ENCODE data around the gene LIM2. TPM values are rescaled to one million over a fixed set of nuclear protein-coding genes. Genes with fewer than 3 reads are reported as not detected.

LIM2 gene
- total RNA-seq, 4 donors from 2014 or later = not detected

GRCh38 chr19:51361239-51361638, 26.5 kb downstream of the LIM2 start:
- DNase-seq = no peak
- TF ChIP-seq CTCF (IDR thresholded peaks at IDR 0.05 in 4 of 5, conservative IDR thresholded peaks at IDR 0.05 in 1 of 5) = no peak
- no peak for TF ChIP-seq POLR2A (IDR thresholded peaks at IDR 0.05)
- Histone ChIP-seq H3K27me3 (no peaks in the 10 kb centered on the region), H3K36me3 (no peaks in the 10 kb centered on the region), H3K27ac (peak overlapping the region in 1 of 4 donors; percentile 1), H3K4me3 (no peak overlapping the region), H3K4me1 (peaks cover 13 to 19% of the 10 kb centered on the region in 2 donors), H3K9me3 (no peaks in the 10 kb centered on the region)
- no peak for ATAC-seq
- intact Hi-C loops (cut with DNase I; ENCODE audit: low total_unique reads) = loop anchor here (10.0 kb wide), 1 partner anchor 324 kb away; no protein-coding TSS in a partner anchor
- in situ Hi-C loops (cut with MboI; ENCODE audit: low sequenced_read_pairs in 4 of 4) = no loop called here

GRCh38 chr19:51359294-51359693, 28.5 kb downstream of the LIM2 start:
- DNase-seq = no peak
- Histone ChIP-seq H3K27ac (peak overlapping the region in 2 of 4 donors; percentile 7 to 15), H3K9me3 (no peaks in the 10 kb centered on the region), H3K4me3 (no peak overlapping the region), H3K4me1 (peaks cover 6 to 7% of the 10 kb centered on the region in 2 donors), H3K36me3 (no peaks in the 10 kb centered on the region), H3K27me3 (no peaks in the 10 kb centered on the region)
- intact Hi-C loops (cut with DNase I; ENCODE audit: low total_unique reads) = no loop called here
- TF ChIP-seq POLR2A (IDR thresholded peaks at IDR 0.05) = no peak
- TF ChIP-seq CTCF (IDR thresholded peaks at IDR 0.05 in 4 of 5, conservative IDR thresholded peaks at IDR 0.05 in 1 of 5) = no peak
- no peak for ATAC-seq
- in situ Hi-C loops (cut with MboI; ENCODE audit: low sequenced_read_pairs in 4 of 4) = no loop called here

DNA sequence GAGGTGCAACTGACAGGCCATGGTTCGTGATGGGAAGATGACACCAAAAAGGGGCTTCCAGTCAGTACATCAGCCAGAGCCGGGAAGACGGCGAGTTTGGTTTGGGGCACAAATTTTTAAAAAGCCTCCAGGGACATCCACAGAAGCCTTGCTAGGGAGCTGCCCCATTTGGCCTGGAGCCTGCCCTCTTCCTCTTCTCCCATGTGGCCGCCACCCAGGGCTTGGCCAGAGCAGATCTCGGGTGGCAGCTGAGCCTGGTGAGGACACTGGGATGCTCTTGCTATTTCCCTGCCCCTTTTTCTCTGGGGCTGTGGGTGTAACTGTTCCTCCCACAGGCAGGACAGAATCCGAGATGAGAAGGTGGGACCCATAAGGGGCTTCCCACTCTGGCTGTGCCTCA, 29.8 kb downstream of the LIM2 start:
- no peak for TF ChIP-seq CTCF (IDR thresholded peaks at IDR 0.05 in 4 of 5, conservative IDR thresholded peaks at IDR 0.05 in 1 of 5)
- no peak for TF ChIP-seq POLR2A (IDR thresholded peaks at IDR 0.05)
- no peak for ATAC-seq
- no peaks in the 10 kb centered on the region for H3K36me3 ChIP-seq
- H3K4me1 ChIP-seq = peaks cover 0 to 4% of the 10 kb centered on the region in 2 donors
- intact Hi-C loops (cut with DNase I; ENCODE audit: low total_unique reads) = no loop called here
- no peaks in the 10 kb centered on the region for H3K9me3 ChIP-seq
- in situ Hi-C loops (cut with MboI; ENCODE audit: low sequenced_read_pairs in 4 of 4) = no loop called here
- H3K27me3 ChIP-seq = no peaks in the 10 kb centered on the region
- no peak for DNase-seq
- H3K4me3 ChIP-seq = no peak overlapping the region
- no peak overlapping the region for H3K27ac ChIP-seq

DNA sequence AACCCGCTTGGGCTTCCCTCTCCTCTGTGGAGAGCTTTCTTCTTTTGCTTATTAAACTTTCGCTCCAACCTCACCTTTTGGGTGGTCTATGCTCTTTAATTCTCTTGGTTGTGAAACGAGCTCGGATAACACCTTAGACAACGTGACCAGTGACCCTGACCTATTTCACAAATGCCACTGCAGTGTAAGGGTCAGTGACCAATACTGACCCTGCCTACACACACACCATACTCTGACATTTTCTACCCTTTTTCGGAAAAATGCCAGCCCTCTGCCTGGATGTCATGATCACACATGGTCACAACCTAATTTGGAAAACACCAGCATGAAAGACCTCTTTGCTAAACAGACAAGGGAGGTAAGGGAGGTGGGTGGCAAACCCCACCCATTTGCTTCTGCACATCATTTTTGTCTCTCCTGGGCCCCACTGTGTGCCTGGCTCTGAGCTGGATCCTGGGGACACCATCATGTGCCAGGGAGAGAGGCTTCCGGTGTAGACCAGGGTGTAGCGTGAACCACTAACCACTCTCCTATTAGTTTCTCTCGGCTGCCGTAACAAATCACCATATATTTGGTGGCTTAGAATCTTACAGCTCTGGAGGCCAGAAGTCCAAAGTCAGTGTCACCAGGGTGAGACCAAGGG, 31.5 kb downstream of the LIM2 start:
- H3K9me3 ChIP-seq = no peaks in the 10 kb centered on the region
- peaks cover 0 to 9% of the 10 kb centered on the region in 2 donors for H3K36me3 ChIP-seq
- no peak overlapping the region for H3K4me3 ChIP-seq
- no peak overlapping the region for H3K27ac ChIP-seq
- in situ Hi-C loops (cut with MboI; ENCODE audit: low sequenced_read_pairs in 4 of 4) = no loop called here
- no peak for TF ChIP-seq CTCF (IDR thresholded peaks at IDR 0.05 in 4 of 5, conservative IDR thresholded peaks at IDR 0.05 in 1 of 5)
- TF ChIP-seq POLR2A (IDR thresholded peaks at IDR 0.05) = no peak
- DNase-seq (no peak), ATAC-seq (no peak)
- H3K4me1 ChIP-seq = no peaks in the 10 kb centered on the region
- H3K27me3 ChIP-seq = no peaks in the 10 kb centered on the region
- intact Hi-C loops (cut with DNase I; ENCODE audit: low total_unique reads) = no loop called here

- ATAC-seq (no peak), DNase-seq (no peak)
- intact Hi-C loops (cut with DNase I; ENCODE audit: low total_unique reads) (no loop called here), in situ Hi-C loops (cut with MboI; ENCODE audit: low sequenced_read_pairs in 4 of 4) (no loop called here)
- no peak overlapping the region for H3K27ac ChIP-seq
- H3K9me3 ChIP-seq = no peaks in the 10 kb centered on the region
- no peaks in the 10 kb centered on the region for H3K27me3 ChIP-seq
- H3K36me3 ChIP-seq = peaks cover 0 to 15% of the 10 kb centered on the region in 2 donors
- TF ChIP-seq POLR2A (IDR thresholded peaks at IDR 0.05) (no peak), CTCF (IDR thresholded peaks at IDR 0.05 in 4 of 5, conservative IDR thresholded peaks at IDR 0.05 in 1 of 5) (no peak)
- no peak overlapping the region for H3K4me3 ChIP-seq
- H3K4me1 ChIP-seq = no peaks in the 10 kb centered on the region
Measured at GRCh38 chr19:51354742-51355148, 33.0 kb downstream of the LIM2 start.
